CD14-positive monocyte (primary cell): Measurements from ENCODE around the gene EMSY. TPM values are rescaled to one million over a fixed set of nuclear protein-coding genes. Genes with fewer than 3 reads are reported as not detected.

ENCODE experiments used
- DNase-seq, 3 donors: peaks; one replicate each; pipeline ENCODE4 v3.0.0-alpha.2; 2011 to 2022
- H2AFZ ChIP-seq: 2 replicates; pipeline ENCODE4 v1.6.0; 2012; ENCODE audit warnings: mild to moderate bottlenecking, low read depth, low read length, inconsistent platforms; ENCODE audit not compliant: insufficient read depth, poor library complexity, severe bottlenecking
- H3K27ac ChIP-seq, 2 donors: 1 replicate in 1 of 2; 2 replicates in 1 of 2; pipeline ENCODE4 v1.5.1; 2012 to 2013; ENCODE audit warnings: low read length in 2 of 2, control low read depth in 1 of 2, inconsistent platforms in 1 of 2, low read depth in 1 of 2, mild to moderate bottlenecking in 1 of 2
- H3K27me3 ChIP-seq, 2 donors: one replicate each; pipeline versions ENCODE4 v1.6.0 to v1.6.1; 2011 to 2013; ENCODE audit warnings: low read length in 2 of 2; ENCODE audit not compliant: control insufficient read depth in 2 of 2, insufficient read depth in 2 of 2
- H3K36me3 ChIP-seq, 2 donors: replicated peaks in 1 of 2; 1 replicate in 1 of 2; 2 replicates in 1 of 2; pipeline versions ENCODE4 v1.5.1 to v1.6.1; 2012 to 2013; ENCODE audit warnings: low read length in 2 of 2, control low read depth in 1 of 2, inconsistent platforms in 1 of 2, mild to moderate bottlenecking in 1 of 2; ENCODE audit not compliant: insufficient read depth in 2 of 2, control insufficient read depth in 1 of 2
- H3K4me1 ChIP-seq, 2 donors: 1 replicate in 1 of 2; 2 replicates in 1 of 2; pipeline versions ENCODE4 v1.5.1 to v1.6.1; 2012 to 2013; ENCODE audit warnings: low read length in 2 of 2, control low read depth in 1 of 2, inconsistent platforms in 1 of 2, mild to moderate bottlenecking in 1 of 2, moderate library complexity in 1 of 2; ENCODE audit not compliant: insufficient read depth in 2 of 2, control insufficient read depth in 1 of 2
- H3K4me2 ChIP-seq: replicated peaks from 2 replicates; pipeline ENCODE3; 2012; ENCODE audit warnings: low read length, moderate library complexity, mild to moderate bottlenecking; ENCODE audit not compliant: poor library complexity, severe bottlenecking; ENCODE audit errors: extremely low read depth
- H3K4me3 ChIP-seq, 3 experiments: fragments of 200-600 bp in 1 of 3; sonication (generic) in 1 of 3; replicated peaks in 1 of 3; 1 replicate in 2 of 3; 2 replicates in 1 of 3; pipeline ENCODE4 v1.5.1; 2011 to 2013; ENCODE audit warnings: low read length in 3 of 3, mild to moderate bottlenecking in 3 of 3, control low read depth in 2 of 3, low read depth in 2 of 3, inconsistent platforms in 1 of 3, moderate library complexity in 1 of 3
- H3K79me2 ChIP-seq: 2 replicates; pipeline ENCODE4 v1.6.0; 2012; ENCODE audit warnings: mild to moderate bottlenecking, control low read depth, inconsistent platforms, low read length, moderate library complexity; ENCODE audit not compliant: insufficient read depth
- H3K9ac ChIP-seq: 2 replicates; pipeline ENCODE4 v1.6.0; 2017; ENCODE audit warnings: low read length, mild to moderate bottlenecking; ENCODE audit not compliant: insufficient read depth, poor library complexity, severe bottlenecking
- H3K9me3 ChIP-seq, 2 donors: replicated peaks in 1 of 2; 1 replicate in 1 of 2; 2 replicates in 1 of 2; pipeline versions ENCODE4 v1.5.1 to v1.6.1; 2012 to 2013; ENCODE audit warnings: low read length in 2 of 2, control low read depth in 1 of 2; ENCODE audit not compliant: control insufficient read depth in 1 of 2, insufficient read depth in 1 of 2
- H4K20me1 ChIP-seq: 2 replicates; pipeline ENCODE4 v1.6.0; 2012; ENCODE audit warnings: mild to moderate bottlenecking, low read length, control low read depth, moderate library complexity; ENCODE audit not compliant: insufficient read depth
- H3K27ac Mint-ChIP-seq, 7 donors: one replicate each; pipeline ENCODE4 v1.8.0; 2020; ENCODE audit warnings: mild to moderate bottlenecking in 7 of 7, mixed read lengths in 7 of 7, moderate library complexity in 6 of 7, inconsistent platforms in 2 of 7
- H3K27me3 Mint-ChIP-seq, 3 donors: one replicate each; pipeline ENCODE4 v1.8.0; 2021 to 2022; ENCODE audit warnings: low read depth in 3 of 3, mild to moderate bottlenecking in 3 of 3, mixed read lengths in 3 of 3, moderate library complexity in 3 of 3, inconsistent platforms in 1 of 3
- H3K36me3 Mint-ChIP-seq, 2 donors: one replicate each; pipeline ENCODE4 v1.8.0; 2020; ENCODE audit warnings: mixed read lengths in 2 of 2, inconsistent platforms in 1 of 2, mild to moderate bottlenecking in 1 of 2
- H3K4me1 Mint-ChIP-seq: one replicate; pipeline ENCODE4 v1.8.0; 2020; ENCODE audit warnings: mild to moderate bottlenecking, mixed read lengths
- H3K4me3 Mint-ChIP-seq, 2 donors: one replicate each; pipeline ENCODE4 v1.8.0; 2020; ENCODE audit warnings: mild to moderate bottlenecking in 2 of 2, mixed read lengths in 2 of 2, moderate library complexity in 1 of 2
- H3K9me3 Mint-ChIP-seq, 7 donors: one replicate each; pipeline ENCODE4 v1.8.0; 2020 to 2022; ENCODE audit warnings: mixed read lengths in 7 of 7, mild to moderate bottlenecking in 6 of 7, moderate library complexity in 6 of 7, inconsistent platforms in 2 of 7
- CTCF ChIP-seq: fragments of 200-600 bp; IDR thresholded peaks from one replicate; pipeline ENCODE4 v1.8.0; 2022; ENCODE audit warnings: antibody characterized with exemption, mild to moderate bottlenecking
- WGBS: methylation state at CpG from one replicate; pipeline ENCODE4 v1.1.5; 2013; ENCODE audit warnings: missing lambda C conversion rate; ENCODE audit not compliant: insufficient coverage; 5-methylcytosine and 5-hydroxymethylcytosine counted together
- intact Hi-C, 2 donors: fragments of 100-400 bp; cut with micrococcal nuclease; formaldehyde crosslinking; loops; one replicate each; pipeline versions ENCODE4 v1.15.0 to v1.15.1; 2023
- polyA plus RNA-seq, 3 donors: library from polyadenylated mRNA; depleted of rRNA in 1 of 3; unstranded in 2 of 3; stranded (reverse) in 1 of 3; fragments of 300-500 nt in 2 of 3; fragments of >200 nt in 1 of 3; fragmentation: Illumina TruSeq in 2 of 3; gene quantifications; 1 replicate in 2 of 3; 2 replicates in 1 of 3; pipeline ENCODE4 v1.2.3, GENCODE V29; 2012 to 2021

The EMSY gene
- polyA plus RNA-seq, 3 donors, result 9.2 to 31.3 (median 9.4) TPM

- intact Hi-C loops, result no loop called here
- H3K9ac ChIP-seq, result no peak overlapping the region
- no peak overlapping the region for H3K4me3 Mint-ChIP-seq
- DNase-seq, result no peak
- H3K4me1 ChIP-seq, result no peaks in the 10 kb centered on the region
- H3K36me3 Mint-ChIP-seq, result peaks cover 49 to 63% of the 10 kb centered on the region in 2 donors
- H3K4me2 ChIP-seq, result no peak overlapping the region
- TF ChIP-seq CTCF, result no peak
- peaks cover 5 to 20% of the 10 kb centered on the region in 2 donors for H3K9me3 ChIP-seq
- H3K4me3 ChIP-seq, result no peak overlapping the region
- H3K4me1 Mint-ChIP-seq, result peaks cover 2% of the 10 kb centered on the region
- H3K36me3 ChIP-seq, result peaks cover 8 to 55% of the 10 kb centered on the region in 2 donors
- 100% methylated on average over 2 of the region's 5 CpGs for WGBS
- no peaks in the 10 kb centered on the region for H3K79me2 ChIP-seq
- H3K27me3 Mint-ChIP-seq, result no peaks in the 10 kb centered on the region
- no peaks in the 10 kb centered on the region for H3K27me3 ChIP-seq
- H4K20me1 ChIP-seq, result no peaks in the 10 kb centered on the region
- no peak overlapping the region for H3K27ac ChIP-seq
- no peak overlapping the region for H3K27ac Mint-ChIP-seq
- H3K9me3 Mint-ChIP-seq, result peaks cover 6 to 21% (median 17%) of the 10 kb centered on the region in 7 donors
- H2AFZ ChIP-seq, result no peak overlapping the region
Observed at GRCh38 chr11:76501526-76502202, 56.8 kb downstream of the EMSY start.

- Histone ChIP-seq H3K4me2 (no peak overlapping the region), H3K9me3 (peaks cover 2 to 5% of the 10 kb centered on the region in 2 donors), H3K9ac (no peak overlapping the region), H2AFZ (no peak overlapping the region), H3K79me2 (no peaks in the 10 kb centered on the region), H3K27me3 (no peaks in the 10 kb centered on the region), H3K27ac (no peak overlapping the region), H4K20me1 (no peaks in the 10 kb centered on the region), H3K36me3 (peaks cover 6 to 27% of the 10 kb centered on the region in 2 donors), H3K4me3 (no peak overlapping the region), H3K4me1 (no peaks in the 10 kb centered on the region)
- peaks cover 0 to 10% (median 5%) of the 10 kb centered on the region in 7 donors for H3K9me3 Mint-ChIP-seq
- H3K27me3 Mint-ChIP-seq, result no peaks in the 10 kb centered on the region
- peaks cover 30 to 36% of the 10 kb centered on the region in 2 donors for H3K36me3 Mint-ChIP-seq
- no peak overlapping the region for H3K4me3 Mint-ChIP-seq
- peak overlapping the region in 1 of 7 donors; percentile 60 for H3K27ac Mint-ChIP-seq
- H3K4me1 Mint-ChIP-seq, result no peaks in the 10 kb centered on the region
- no peak for DNase-seq
- WGBS, result no CpG with 5 or more reads among the region's 2 CpGs
- intact Hi-C loops, result no loop called here
- TF ChIP-seq CTCF, result no peak
Observed at GRCh38 chr11:76506833-76507232, 62.0 kb downstream of the EMSY start.
